Fibroblast of skin of scalp (primary cell): ENCODE measurements around the gene REST.
"Not testable (repeated sequence)": the region's sequence is repeated elsewhere in the genome, so short reads cannot be mapped to it uniquely, and the experiment has no call there.

Experiments used
- DNase-seq: peaks from one replicate; pipeline ENCODE4 v3.0.0-alpha.2; 2013

The REST gene

GRCh38 chr4:56910172-56910967, 2.7 kb downstream of the REST start:
- DNase-seq: peak; percentile 34

DNA sequence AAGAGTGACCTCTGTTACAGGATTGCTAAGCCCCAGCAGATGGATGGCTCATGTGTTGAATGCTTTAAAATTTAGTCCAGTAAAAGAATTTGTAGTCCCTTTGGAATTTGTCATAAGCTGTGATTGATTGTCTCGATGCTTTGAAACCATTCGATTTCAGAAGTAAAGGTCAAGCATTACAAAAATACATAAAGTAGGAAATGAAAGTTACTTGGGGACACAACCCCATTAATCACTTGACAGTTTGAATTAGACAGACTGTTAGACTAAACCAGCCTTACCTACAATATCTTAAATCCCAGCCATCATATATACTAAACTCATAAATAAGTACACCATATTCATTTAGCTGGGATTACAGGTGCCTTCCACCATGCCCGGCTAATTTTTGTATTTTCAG, 6.6 kb downstream of the REST start:
- DNase-seq: no peak

DNA sequence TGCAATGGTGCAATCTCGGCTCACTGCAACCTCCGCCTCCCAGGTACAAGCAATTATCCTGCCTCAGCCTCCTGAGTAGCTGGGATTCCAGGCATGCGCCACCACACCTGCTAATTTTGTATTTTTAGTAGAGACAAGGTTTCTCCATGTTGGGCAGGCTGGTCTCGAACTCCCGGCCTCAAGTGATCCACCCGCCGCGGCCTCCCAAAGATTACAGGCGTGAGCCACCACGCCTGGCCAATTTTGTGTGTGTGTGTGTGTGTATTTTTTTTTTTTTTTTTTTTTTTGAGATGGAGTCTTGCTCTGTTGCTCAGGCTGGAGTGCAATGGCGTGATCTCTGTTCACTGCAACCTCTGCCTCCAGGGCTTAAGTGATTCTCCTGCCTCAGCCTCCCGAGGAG, 7.3 kb downstream of the REST start:
- DNase-seq: not testable (repeated sequence)

- DNase-seq: no peak
Observed at GRCh38 chr4:56927196-56927595, 19.5 kb downstream of the REST start.

GRCh38 chr4:56930638-56931037, 22.9 kb downstream of the REST start:
- no peak for DNase-seq

DNA sequence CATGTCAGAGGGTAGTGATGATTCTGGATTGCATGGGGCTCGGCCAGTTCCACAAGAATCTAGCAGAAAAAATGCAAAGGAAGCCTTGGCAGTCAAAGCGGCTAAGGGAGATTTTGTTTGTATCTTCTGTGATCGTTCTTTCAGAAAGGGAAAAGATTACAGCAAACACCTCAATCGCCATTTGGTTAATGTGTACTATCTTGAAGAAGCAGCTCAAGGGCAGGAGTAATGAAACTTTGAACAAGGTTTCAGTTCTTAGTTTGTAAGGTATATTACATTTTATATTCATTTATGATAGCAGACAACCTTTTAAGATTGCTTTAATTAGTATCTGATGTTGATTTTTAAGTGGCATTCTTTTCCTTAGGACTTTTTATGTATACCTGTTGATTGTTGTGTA, 24.2 kb downstream of the REST start:
- no peak for DNase-seq

DNA sequence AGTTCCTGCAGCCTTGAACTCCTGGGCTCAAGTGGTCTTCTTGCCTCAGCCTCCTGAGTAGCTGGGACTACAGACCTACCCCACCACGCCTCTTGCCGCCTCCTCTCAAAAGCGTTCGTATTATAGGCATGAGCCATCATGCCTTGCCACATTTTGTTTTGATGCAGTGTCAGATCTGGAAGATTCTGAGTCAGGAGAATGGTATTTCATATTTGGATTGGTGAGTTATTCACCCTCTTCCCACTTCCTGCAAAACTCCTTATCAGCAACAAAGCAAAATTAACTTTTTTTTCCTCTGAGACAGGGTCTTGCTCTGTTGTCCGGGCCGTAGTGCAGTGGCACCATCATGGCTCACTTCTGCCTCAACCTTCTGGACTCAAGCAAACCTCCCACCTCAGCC, 29.6 kb downstream of the REST start:
- DNase-seq: peak; percentile 83

DNA sequence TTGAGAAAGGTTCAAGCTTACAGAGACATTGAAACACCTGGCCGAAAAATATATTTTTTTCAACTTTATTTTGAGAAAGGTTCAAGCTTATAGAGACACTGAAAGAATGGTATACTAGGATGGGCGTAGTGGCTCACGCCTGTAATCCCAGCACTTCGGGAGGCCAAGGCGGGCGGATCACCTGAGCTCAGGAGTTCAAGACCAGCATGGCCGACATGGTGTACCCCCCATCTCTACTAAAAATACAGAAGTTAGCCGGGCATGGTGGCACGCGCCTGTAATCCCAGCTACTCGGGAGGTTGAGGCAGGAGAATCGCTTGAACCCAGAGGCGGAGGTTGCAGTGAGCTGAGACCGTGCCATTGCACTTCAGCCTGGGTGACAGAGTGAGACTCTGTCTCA, 32.1 kb downstream of the REST start:
- not testable (repeated sequence) for DNase-seq

DNA sequence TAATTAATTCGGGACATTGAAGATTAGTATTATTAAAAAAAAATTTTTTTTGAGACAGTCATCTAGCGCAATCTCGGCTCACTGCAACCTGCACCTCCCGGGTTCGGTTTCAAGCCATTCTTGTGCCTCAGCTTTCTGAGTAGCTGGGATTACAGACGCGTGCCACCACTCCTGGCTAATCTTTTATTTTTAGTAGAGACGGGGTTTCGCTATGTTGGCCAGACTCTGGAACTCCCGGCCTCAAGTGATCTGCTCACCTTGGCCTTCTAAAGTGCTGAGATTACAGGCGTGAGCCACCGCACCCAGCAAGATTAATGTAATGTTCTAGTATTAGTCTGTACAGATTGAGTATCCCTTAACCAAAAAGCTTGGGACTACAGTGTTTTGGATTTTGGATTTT, 32.7 kb downstream of the REST start:
- no peak for DNase-seq

- DNase-seq: no peak
Observed at GRCh38 chr4:56940971-56941370, 33.3 kb downstream of the REST start.

- DNase-seq: no peak
Observed at GRCh38 chr4:56941403-56941802, 33.7 kb downstream of the REST start.

DNA sequence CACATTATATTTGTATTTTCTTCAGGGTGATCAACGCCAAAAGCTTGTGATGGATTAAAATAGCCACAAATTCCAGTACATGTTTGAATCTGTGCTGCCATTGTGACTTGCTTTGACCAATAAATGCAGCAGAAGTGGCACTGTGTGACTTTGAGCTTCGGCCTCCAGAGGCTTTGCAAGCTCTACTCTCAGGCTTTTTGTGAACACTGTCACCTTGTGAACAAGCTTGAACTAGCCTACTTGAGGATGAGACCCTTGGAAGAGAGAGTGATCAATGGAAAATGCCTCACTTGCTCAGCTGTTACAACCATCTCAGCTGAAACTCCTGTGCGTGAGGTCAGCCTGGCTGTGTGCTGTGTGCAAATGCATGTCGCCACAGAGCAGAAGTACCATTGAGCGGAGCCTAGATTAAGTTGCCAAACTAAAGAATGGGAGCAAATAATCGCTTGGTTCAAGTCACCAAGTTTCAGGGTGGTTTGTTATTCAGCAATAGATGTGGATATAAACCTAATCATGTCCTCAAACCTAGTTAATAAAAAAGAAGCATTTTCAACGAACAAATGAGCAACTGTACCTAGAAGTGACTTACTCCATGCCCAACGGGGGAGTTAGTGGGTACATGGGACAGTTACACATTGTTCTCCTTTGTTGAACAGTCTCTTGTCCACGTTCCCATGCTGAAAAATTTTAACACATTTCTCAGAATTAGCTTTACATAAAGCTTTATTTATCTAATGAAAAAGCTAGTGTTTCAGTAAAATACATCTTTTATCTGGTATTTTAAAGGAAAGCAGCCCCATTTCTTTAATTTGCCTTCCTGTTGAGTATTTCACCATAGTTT, 46.2 kb downstream of the REST start:
- DNase-seq: no peak

DNA sequence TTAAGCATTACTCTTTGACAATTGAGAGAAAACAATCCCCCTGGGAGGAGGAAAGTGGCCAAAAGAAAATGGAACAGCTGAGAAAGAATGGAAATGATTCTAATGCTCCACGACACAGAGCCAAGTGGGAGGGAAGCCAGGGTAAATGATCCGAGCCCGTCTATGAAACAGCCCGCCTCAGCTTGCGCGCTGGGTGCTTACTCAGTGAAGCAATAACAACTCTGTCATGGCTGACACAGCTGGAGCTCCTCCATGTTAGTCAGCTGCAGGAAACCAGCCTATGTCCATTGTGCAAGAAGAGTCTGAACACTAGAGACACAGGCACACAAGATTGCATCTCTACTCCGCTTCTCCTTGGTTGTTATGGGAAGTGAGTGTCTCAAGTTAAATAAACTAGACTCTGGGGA, 50.4 kb downstream of the REST start:
- DNase-seq: peak; percentile 93

DNA sequence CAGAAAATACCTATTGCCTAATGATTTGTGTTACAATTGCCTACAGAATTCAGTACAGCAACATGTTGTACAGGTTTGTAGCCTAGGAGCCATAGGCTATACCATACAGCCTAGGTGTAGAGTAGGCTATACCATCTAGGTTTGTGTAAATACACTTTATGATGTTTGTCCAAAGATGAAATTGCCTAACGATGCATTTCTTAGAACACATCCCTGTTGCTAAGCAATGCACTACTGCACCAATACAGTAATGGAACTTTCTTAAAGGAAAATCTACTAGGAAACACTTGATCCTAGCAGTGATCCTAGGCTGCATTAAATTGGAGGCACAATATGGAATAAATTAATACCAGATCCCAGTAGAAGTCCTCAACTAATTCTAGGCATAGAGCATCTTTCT, 51.4 kb downstream of the REST start:
- no peak for DNase-seq

DNA sequence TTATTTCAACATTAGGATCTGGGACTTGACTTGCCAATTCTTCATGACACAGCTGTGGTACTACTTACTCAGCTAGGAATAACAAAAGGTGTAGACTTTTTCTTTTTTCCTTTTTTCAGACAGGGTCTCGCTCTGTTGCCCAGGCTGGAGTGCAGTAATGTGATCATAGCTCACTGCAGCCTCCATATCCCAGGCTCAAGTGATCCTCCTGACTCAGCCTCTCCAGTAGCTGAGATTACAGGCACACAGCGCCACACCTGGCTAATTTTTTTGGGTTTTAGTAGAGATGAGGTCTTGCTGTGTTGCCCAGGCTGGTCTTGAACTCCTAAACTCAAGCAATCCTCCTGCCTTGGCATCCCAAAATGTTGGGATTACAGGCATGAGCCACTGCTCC, 53.4 kb downstream of the REST start:
- DNase-seq: no peak

DNA sequence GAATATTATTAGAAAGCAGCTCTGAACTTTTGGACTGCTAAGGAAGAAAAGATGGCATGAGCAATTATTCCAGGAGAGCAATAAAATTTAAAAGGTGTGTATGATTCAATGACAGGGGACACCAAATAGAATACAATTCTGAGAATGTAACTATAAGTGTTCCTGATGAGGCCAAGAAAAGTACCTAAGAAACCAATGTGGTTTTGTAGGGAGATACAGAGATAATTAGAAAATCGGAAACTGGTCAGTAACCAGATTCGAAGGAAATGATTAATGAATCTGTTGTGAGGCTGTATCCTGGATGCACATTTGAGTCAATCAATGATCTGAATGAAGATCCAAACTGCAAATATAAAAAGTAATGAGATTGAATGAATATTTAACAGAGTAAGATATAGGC, 63.7 kb downstream of the REST start:
- DNase-seq: no peak

DNA sequence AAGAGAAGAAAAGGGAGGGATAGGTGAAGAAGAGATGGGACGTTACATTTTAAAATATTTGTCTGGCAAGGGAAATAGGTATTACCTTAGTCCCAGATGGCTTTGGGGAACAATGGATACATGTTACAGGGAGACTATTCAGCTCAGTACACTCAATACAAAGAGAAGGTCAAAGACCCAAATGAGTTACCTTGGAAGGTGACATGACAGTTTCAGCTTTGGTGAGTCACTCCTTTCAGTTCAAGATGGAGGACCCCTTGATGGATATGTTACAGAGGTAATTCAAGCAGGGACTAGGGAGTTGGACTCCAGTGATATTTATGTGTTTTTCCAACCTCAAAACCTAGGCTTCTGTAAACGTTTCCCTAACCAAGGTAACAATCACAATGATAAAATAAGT, 64.7 kb downstream of the REST start:
- no peak for DNase-seq

DNA sequence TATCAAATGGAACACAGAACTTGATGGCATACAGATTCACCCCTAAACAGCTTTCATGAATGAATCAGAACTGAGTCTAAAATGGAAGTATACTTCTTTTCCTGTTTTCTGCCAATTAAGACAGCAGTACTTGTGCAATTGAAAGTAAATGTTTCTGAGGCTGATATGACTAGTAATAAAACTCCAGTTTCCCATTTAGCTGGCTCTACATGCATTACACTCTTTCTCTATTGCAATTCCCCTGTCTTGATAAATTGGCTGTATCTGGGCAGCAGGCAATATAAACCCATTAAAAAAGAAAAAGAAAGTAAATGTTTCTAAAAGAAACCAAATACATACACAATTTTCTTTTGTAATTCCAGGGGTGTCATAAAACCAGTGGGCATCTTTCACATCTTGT, 65.1 kb downstream of the REST start:
- no peak for DNase-seq

- DNase-seq: no peak
Observed at GRCh38 chr4:56973336-56973735, 65.6 kb downstream of the REST start.

DNA sequence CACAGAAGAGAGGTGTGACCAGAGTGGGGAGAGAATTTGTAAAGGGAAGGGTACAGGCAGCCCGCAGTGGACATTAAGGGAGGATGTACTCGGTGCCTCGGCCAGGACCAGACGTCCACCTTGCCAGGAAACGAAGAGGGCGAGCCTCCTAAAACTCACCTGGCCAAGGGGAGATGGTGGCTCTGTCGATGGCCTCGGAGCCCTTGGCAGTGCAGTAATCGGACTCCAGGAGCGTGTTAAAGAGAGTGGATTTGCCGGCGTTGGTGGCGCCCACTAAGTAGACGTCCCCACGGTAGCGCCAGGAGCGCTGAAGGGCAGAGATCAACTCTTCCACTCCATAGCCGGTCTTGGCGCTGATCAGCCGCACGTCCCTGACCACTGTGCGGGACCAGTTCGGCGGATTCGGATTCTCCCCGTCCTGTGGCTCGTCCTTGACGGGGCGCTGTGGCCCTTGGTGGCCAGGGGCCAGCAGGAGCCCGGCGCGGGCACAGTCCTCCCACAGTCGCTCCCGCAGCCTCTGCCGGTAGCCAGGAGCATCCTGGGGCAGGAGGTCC, 68.7 kb downstream of the REST start:
- DNase-seq: no peak

GRCh38 chr4:56976837-56977320, 69.2 kb downstream of the REST start:
- DNase-seq: no peak

- DNase-seq: peak; percentile 99
Observed at GRCh38 chr4:56977321-56978012, 69.8 kb downstream of the REST start, which contains the start of gene NOA1. NOA1 (minus strand) TSS chr4:56977606; CDS start chr4:56977585, 21 bp downstream.
